H1 (cell line): ENCODE measurements around the gene POLR3G.

Source experiments
- GTF2F1 ChIP-seq: IDR thresholded peaks from 2 replicates; pipeline ENCODE4 v1.6.1; 2012; ENCODE audit warnings: low read depth, low read length, improper control_type of control experiment, borderline replicate concordance
- POLR2A ChIP-seq, 2 experiments: IDR thresholded peaks; 1 replicate in 1 of 2; 2 replicates in 1 of 2; pipeline ENCODE4 v1.6.1; 2011; ENCODE audit warnings: low read depth in 2 of 2, low read length in 2 of 2, mild to moderate bottlenecking in 2 of 2; ENCODE audit errors: control extremely low read depth in 1 of 2
- POLR2AphosphoS5 ChIP-seq: IDR thresholded peaks from 2 replicates; pipeline ENCODE4 v1.6.1; 2011; ENCODE audit warnings: low read depth, low read length
- RAD21 ChIP-seq, 2 experiments: IDR thresholded peaks in 1 of 2; conservative IDR thresholded peaks in 1 of 2; 2 replicates each; pipeline ENCODE4 v1.6.1; 2011; ENCODE audit warnings: low read depth in 2 of 2, low read length in 2 of 2, improper control_type of control experiment in 1 of 2, inconsistent platforms in 1 of 2, mild to moderate bottlenecking in 1 of 2, moderate library complexity in 1 of 2
- RNF2 ChIP-seq: fragments of 200-900, 300-1000 bp; sonication (generic); IDR thresholded peaks from 2 replicates; pipeline ENCODE4 v1.7.1; 2016; ENCODE audit warnings: borderline replicate concordance, low read depth, mild to moderate bottlenecking, antibody characterized with exemption, low read length; ENCODE audit not compliant: poor library complexity, severe bottlenecking; ENCODE audit errors: missing control alignments
- SP1 ChIP-seq: IDR thresholded peaks from 2 replicates; pipeline ENCODE4 v1.6.1; 2011; ENCODE audit warnings: low read depth, low read length
- ZNF274 ChIP-seq: IDR thresholded peaks from 2 replicates; pipeline ENCODE4 v1.7.0; 2012; ENCODE audit warnings: low read length, borderline replicate concordance; ENCODE audit errors: extremely low read depth
- TF ChIP-seq, protein P1 (sequence below), 3 experiments: IDR thresholded peaks; 1 replicate in 2 of 3; 2 replicates in 1 of 3; pipeline versions ENCODE4 v1.5.1 to v1.6.1; 2011; ENCODE audit warnings: low read length in 3 of 3, mild to moderate bottlenecking in 3 of 3, inconsistent platforms in 2 of 3, low read depth in 1 of 3, moderate library complexity in 1 of 3; ENCODE audit not compliant: insufficient read depth in 1 of 3; ENCODE audit errors: control extremely low read depth in 1 of 3

DNA sequence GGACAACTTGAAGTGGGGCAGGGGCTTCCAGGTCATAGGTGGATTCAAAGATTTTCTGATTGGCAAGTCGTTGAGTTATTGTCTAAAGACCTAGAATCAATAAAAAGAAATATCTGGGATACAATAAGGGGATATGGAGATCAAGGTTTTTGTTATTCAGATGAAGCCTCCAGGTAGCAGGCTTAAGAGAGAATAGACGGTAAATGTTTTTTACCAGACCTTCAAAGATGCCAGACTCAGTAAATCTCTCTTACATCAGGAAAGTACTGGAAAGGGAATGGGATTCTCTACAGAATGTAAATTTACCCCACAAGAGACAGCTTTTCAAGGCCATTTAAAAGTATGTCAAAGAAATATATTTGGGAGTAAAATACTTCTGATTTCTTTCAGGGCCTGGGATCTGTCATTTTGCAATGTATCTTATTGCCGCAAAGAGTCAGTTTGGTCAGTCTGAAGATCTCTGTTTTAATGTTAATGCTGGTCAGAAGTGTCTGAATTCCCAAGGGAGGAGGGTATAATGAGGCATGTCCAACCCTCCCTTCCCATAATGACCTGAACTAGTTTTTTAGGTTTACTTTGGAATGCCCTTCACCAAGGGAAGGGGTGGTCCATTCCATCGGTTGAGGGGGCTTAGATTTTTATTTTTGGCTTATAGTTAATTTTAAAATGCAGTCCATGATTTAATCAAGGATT lies 68.3 kb downstream of the POLR3G start:
- TF ChIP-seq, protein P1, sequence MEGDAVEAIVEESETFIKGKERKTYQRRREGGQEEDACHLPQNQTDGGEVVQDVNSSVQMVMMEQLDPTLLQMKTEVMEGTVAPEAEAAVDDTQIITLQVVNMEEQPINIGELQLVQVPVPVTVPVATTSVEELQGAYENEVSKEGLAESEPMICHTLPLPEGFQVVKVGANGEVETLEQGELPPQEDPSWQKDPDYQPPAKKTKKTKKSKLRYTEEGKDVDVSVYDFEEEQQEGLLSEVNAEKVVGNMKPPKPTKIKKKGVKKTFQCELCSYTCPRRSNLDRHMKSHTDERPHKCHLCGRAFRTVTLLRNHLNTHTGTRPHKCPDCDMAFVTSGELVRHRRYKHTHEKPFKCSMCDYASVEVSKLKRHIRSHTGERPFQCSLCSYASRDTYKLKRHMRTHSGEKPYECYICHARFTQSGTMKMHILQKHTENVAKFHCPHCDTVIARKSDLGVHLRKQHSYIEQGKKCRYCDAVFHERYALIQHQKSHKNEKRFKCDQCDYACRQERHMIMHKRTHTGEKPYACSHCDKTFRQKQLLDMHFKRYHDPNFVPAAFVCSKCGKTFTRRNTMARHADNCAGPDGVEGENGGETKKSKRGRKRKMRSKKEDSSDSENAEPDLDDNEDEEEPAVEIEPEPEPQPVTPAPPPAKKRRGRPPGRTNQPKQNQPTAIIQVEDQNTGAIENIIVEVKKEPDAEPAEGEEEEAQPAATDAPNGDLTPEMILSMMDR (IDR thresholded peaks at IDR 0.05; ENCODE audit: control extremely low read depth in 1 of 3, insufficient read depth in 1 of 3, low read depth in 1 of 3, low read length in 3 of 3) = no peak
- no peak for TF ChIP-seq ZNF274
- TF ChIP-seq POLR2A (IDR thresholded peaks at IDR 0.05; ENCODE audit: control extremely low read depth in 1 of 2, low read depth in 2 of 2, low read length in 2 of 2) = no peak
- TF ChIP-seq SP1 = no peak
- no peak for TF ChIP-seq RAD21 (IDR thresholded peaks at IDR 0.05 in 1 of 2, conservative IDR thresholded peaks at IDR 0.05 in 1 of 2; ENCODE audit: low read depth in 2 of 2, low read length in 2 of 2)
- no peak for TF ChIP-seq RNF2
- TF ChIP-seq GTF2F1 = no peak
- TF ChIP-seq POLR2AphosphoS5 = no peak
